IPS-18c (cell line): ENCODE results near the gene FAM98B.

ENCODE experiments used
- H3K4me3 ChIP-seq: 2 replicates; pipeline ENCODE4 v1.7.0; 2013; ENCODE audit warnings: low read depth, mild to moderate bottlenecking, low read length, moderate library complexity; ENCODE audit not compliant: insufficient read depth
- H3K9me3 ChIP-seq: one replicate; pipeline ENCODE4 v1.6.1; 2013; ENCODE audit warnings: mild to moderate bottlenecking, low read length, moderate library complexity; ENCODE audit not compliant: control insufficient read depth, insufficient read depth

FAM98B gene

GRCh38 chr15:38486936-38487335 is 33.0 kb downstream of the FAM98B start:
- H3K4me3 ChIP-seq, result no peak overlapping the region
- no peaks in the 10 kb centered on the region for H3K9me3 ChIP-seq

DNA sequence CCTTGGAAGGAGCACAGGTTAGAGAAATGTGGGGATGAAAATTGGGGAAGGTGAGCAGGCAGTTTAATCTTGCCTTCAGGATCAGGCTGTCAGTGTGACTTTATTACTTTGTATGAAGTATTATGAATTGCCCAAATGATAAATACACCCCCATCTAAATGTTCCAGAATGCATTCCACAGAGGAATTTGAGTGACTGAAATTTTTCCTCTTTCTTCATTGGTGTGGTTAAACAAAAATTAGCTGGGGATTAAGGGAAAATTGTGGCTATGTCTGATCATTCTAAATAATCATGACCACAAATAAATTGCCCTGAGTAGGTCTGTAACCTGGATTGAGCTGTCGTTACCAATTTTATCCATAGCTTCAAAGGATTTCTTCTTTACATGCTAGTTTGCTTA is 33.5 kb downstream of the FAM98B start:
- Histone ChIP-seq H3K9me3 (no peaks in the 10 kb centered on the region), H3K4me3 (no peak overlapping the region)

GRCh38 chr15:38490242-38490922 is 36.5 kb downstream of the FAM98B start:
- H3K4me3 ChIP-seq, result no peak overlapping the region
- H3K9me3 ChIP-seq, result no peaks in the 10 kb centered on the region

- H3K9me3 ChIP-seq, result no peaks in the 10 kb centered on the region
Observed at GRCh38 chr15:38496151-38496550, 42.2 kb downstream of the FAM98B start.

DNA sequence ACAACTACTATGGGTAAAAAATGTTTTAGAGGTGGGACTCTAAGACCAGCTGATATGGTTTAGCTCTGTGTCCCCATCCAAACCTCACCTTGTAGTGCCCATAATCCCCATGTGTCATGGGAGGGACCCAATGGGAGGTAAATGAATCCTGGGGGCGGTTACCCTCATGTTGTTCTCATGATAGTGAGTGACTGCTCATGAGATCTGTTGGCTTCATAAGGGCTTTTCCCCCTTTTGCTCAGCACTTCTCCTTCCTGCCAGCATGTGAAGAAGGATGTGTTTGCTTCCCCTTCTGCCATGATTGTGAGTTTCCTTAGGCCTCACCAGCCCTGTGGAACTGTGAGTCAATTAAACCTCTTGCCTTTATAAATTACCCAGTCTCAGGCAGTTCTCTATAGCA is 45.7 kb downstream of the FAM98B start:
- H3K9me3 ChIP-seq, result no peaks in the 10 kb centered on the region
- H3K4me3 ChIP-seq, result no peak overlapping the region

More at GRCh38 chr15:38496151-38496550, 42.2 kb downstream of the FAM98B start:
- H3K4me3 ChIP-seq, result no peak overlapping the region

GRCh38 chr15:38503496-38503895 is 49.6 kb downstream of the FAM98B start:
- no peak overlapping the region for H3K4me3 ChIP-seq
- H3K9me3 ChIP-seq, result no peaks in the 10 kb centered on the region

DNA sequence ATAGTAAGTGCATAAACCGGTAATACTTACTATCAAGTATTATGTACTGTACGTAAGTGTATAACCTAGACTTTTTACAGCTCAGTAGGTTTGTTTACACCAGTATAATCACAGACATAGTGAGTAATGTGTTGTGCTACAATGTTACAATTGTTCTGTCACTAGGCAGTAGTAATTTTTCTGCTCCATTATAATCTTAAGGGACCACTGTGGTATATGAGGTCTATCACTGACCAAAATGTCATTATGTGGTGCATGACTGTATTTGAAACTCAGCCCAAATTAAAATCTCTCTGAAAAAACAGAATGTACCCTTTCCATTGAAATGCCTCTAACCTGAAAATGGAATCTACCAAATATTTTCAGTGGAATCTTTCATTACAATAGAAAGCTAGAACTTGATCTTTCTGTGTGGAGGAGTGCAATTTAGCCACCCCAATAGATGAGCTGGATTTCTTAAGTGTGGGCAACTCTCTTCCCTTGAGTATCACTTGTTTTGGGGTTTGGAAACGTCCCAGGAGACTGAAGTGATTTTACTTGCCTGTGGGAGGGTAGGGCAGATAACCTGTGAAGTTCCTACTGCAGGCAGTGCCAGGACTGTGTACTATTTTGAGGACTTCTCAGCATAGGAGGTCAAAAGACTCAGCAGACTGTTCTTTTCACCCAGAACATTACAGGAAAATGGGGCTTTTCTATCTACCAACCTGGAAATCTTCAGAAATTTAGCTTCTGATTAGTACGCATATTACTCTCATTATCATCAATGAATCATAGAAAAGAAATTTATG is 50.9 kb downstream of the FAM98B start:
- Histone ChIP-seq H3K4me3 (no peak overlapping the region), H3K9me3 (no peaks in the 10 kb centered on the region)

- no peak overlapping the region for H3K4me3 ChIP-seq
- no peaks in the 10 kb centered on the region for H3K9me3 ChIP-seq
Observed at GRCh38 chr15:38506997-38507396, 53.1 kb downstream of the FAM98B start.

- no peaks in the 10 kb centered on the region for H3K9me3 ChIP-seq
- H3K4me3 ChIP-seq, result no peak overlapping the region
Observed at GRCh38 chr15:38507570-38507969, 53.6 kb downstream of the FAM98B start.

GRCh38 chr15:38508647-38509046 is 54.7 kb downstream of the FAM98B start:
- Histone ChIP-seq H3K4me3 (no peak overlapping the region), H3K9me3 (no peaks in the 10 kb centered on the region)

- H3K9me3 ChIP-seq, result no peaks in the 10 kb centered on the region
- no peak overlapping the region for H3K4me3 ChIP-seq
Observed at GRCh38 chr15:38509152-38509551, 55.2 kb downstream of the FAM98B start.

- Histone ChIP-seq H3K4me3 (no peak overlapping the region), H3K9me3 (no peaks in the 10 kb centered on the region)
Observed at GRCh38 chr15:38512901-38513300, 59.0 kb downstream of the FAM98B start.

GRCh38 chr15:38514601-38515000 is 60.7 kb downstream of the FAM98B start:
- no peak overlapping the region for H3K4me3 ChIP-seq
- no peaks in the 10 kb centered on the region for H3K9me3 ChIP-seq

- Histone ChIP-seq H3K9me3 (no peaks in the 10 kb centered on the region), H3K4me3 (no peak overlapping the region)
Observed at GRCh38 chr15:38516626-38517025, 62.7 kb downstream of the FAM98B start.

DNA sequence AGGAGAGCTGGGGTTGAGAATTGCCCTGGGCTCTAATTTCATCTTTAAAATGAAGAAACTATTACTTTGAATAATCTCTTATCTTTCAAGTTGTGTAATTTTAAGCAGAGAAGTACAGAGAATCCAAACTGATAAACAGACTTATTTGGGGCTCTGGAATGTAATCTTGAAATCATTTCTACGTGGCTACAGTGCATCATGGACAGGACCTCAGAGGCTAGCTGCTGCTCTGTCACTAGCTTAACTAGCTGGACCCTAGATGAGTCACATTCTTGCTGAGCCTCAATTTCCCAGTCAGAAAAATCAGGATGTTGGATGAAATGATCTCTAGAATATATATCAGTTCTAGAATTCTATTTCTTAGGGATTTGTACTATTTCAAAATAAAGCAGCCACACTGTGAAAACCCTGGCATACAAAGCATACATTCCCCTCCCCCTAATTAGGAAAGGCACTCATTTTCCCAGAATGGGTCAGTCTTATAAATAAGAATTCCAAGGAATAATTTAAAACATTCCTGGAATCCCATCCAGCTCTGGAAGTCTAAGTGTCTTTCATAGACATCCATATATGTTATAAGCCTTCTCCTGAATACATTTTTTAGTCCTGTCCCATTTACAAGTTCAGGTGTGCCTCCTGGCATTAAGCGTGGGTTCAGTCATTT is 63.5 kb downstream of the FAM98B start:
- Histone ChIP-seq H3K9me3 (no peaks in the 10 kb centered on the region), H3K4me3 (no peak overlapping the region)

- Histone ChIP-seq H3K4me3 (no peak overlapping the region), H3K9me3 (no peaks in the 10 kb centered on the region)
Observed at GRCh38 chr15:38518084-38518483, 64.2 kb downstream of the FAM98B start.

DNA sequence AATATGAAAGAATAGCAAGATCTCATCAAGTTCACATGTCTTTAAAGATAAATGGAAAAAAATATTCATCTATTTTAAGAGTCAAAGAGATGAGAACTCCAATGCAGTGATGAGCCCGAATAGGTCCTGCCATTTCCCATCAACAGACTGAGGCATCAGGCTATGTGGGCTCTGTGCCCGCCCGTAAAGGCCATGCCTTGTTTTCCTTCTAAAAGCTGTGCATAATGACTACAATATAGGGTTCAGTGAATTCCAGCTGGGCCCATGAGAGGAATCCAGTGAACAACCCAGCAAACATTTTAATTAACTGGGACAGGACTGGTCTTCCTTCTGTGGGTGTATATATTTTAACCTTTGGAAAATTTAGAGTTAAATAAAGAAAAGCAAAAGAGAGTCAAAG is 66.1 kb downstream of the FAM98B start:
- Histone ChIP-seq H3K9me3 (no peaks in the 10 kb centered on the region), H3K4me3 (no peak overlapping the region)

GRCh38 chr15:38521316-38521715 is 67.4 kb downstream of the FAM98B start:
- no peak overlapping the region for H3K4me3 ChIP-seq
- no peaks in the 10 kb centered on the region for H3K9me3 ChIP-seq
